Activated CD4-positive, alpha-beta T cell treated with anti-CD3 and anti-CD28 coated beads for 48 hours (primary cell): ENCODE measurements around the gene LDAH.

ENCODE experiments used
- DNase-seq: peaks from one replicate; pipeline ENCODE4 v3.0.0-alpha.2; 2020

The LDAH gene

GRCh38 chr2:20771299-20771698, 51.6 kb downstream of the LDAH start:
- DNase-seq: no peak

- no peak for DNase-seq
These were observed 55.9 kb downstream of the LDAH start for GRCh38 chr2:20766798-20767644.

GRCh38 chr2:20766213-20766612, 56.7 kb downstream of the LDAH start:
- DNase-seq: no peak

GRCh38 chr2:20762945-20763683, 59.8 kb downstream of the LDAH start:
- no peak for DNase-seq

GRCh38 chr2:20759487-20759886, 63.4 kb downstream of the LDAH start:
- no peak for DNase-seq

GRCh38 chr2:20758997-20759396, 63.9 kb downstream of the LDAH start:
- no peak for DNase-seq

- DNase-seq: no peak
These were observed 65.4 kb downstream of the LDAH start for GRCh38 chr2:20757405-20758090.

GRCh38 chr2:20755132-20755800, 67.6 kb downstream of the LDAH start:
- DNase-seq: no peak

- DNase-seq: no peak
These were observed 70.6 kb downstream of the LDAH start for GRCh38 chr2:20752293-20752692.

GRCh38 chr2:20747317-20747716, 75.6 kb downstream of the LDAH start:
- no peak for DNase-seq

GRCh38 chr2:20745924-20746555, 76.9 kb downstream of the LDAH start:
- no peak for DNase-seq

- DNase-seq: no peak
These were observed 78.2 kb downstream of the LDAH start for GRCh38 chr2:20744366-20745335.

GRCh38 chr2:20738772-20739171, 84.1 kb downstream of the LDAH start:
- DNase-seq: no peak

- no peak for DNase-seq
These were observed 85.4 kb downstream of the LDAH start for GRCh38 chr2:20737505-20737904.

GRCh38 chr2:20728114-20728758, 94.7 kb downstream of the LDAH start:
- DNase-seq: no peak

- DNase-seq: no peak
These were observed 96.0 kb downstream of the LDAH start for GRCh38 chr2:20726913-20727312.

- no peak for DNase-seq
These were observed 97.1 kb downstream of the LDAH start for GRCh38 chr2:20725782-20726181.

GRCh38 chr2:20724500-20725053, 98.3 kb downstream of the LDAH start:
- no peak for DNase-seq

- DNase-seq: no peak
These were observed 99.4 kb downstream of the LDAH start for GRCh38 chr2:20723543-20723942.

- DNase-seq: no peak
These were observed 100.2 kb downstream of the LDAH start for GRCh38 chr2:20722592-20723240.
